Mononuclear cell (primary cell): ENCODE results near the gene FAM163A. TPM values are rescaled to one million over a fixed set of nuclear protein-coding genes. Genes with fewer than 3 reads are reported as not detected.

Experiments
- H3K27me3 ChIP-seq: 2 replicates; pipeline ENCODE4 v1.6.0; 2011; ENCODE audit warnings: low read length, control low read depth; ENCODE audit not compliant: insufficient read depth
- H3K4me1 ChIP-seq: 2 replicates; pipeline ENCODE4 v1.5.1; 2011; ENCODE audit warnings: mild to moderate bottlenecking, low read length, control low read depth; ENCODE audit not compliant: insufficient read depth
- H3K4me3 ChIP-seq: 2 replicates; pipeline ENCODE4 v1.5.1; 2011; ENCODE audit warnings: mild to moderate bottlenecking, low read length, moderate library complexity
- H3K9me3 ChIP-seq: 2 replicates; pipeline ENCODE4 v1.5.1; 2011; ENCODE audit warnings: low read depth, mild to moderate bottlenecking, control low read depth, low read length
- total RNA-seq: library from RNA; depleted of rRNA; stranded (reverse); fragments of >200 nt; gene quantifications from one replicate; pipeline ENCODE4 v1.2.3, GENCODE V29; 2012

FAM163A gene
- total RNA-seq, 1 donor, result 0.21 TPM

GRCh38 chr1:179812501-179813292 is 69.6 kb downstream of the FAM163A start:
- no peak overlapping the region for H3K4me3 ChIP-seq
- H3K4me1 ChIP-seq, result peaks cover 16% of the 10 kb centered on the region
- H3K27me3 ChIP-seq, result no peaks in the 10 kb centered on the region
- H3K9me3 ChIP-seq, result no peaks in the 10 kb centered on the region

GRCh38 chr1:179813626-179814545 is 70.8 kb downstream of the FAM163A start:
- Histone ChIP-seq H3K4me1 (peaks cover 16% of the 10 kb centered on the region), H3K9me3 (no peaks in the 10 kb centered on the region), H3K27me3 (no peaks in the 10 kb centered on the region), H3K4me3 (no peak overlapping the region)

- no peaks in the 10 kb centered on the region for H3K27me3 ChIP-seq
- no peaks in the 10 kb centered on the region for H3K9me3 ChIP-seq
- peaks cover 16% of the 10 kb centered on the region for H3K4me1 ChIP-seq
- peak overlapping the region; percentile 43 for H3K4me3 ChIP-seq
Measured at GRCh38 chr1:179814546-179814838, 71.4 kb downstream of the FAM163A start.

- Histone ChIP-seq H3K27me3 (no peaks in the 10 kb centered on the region), H3K4me3 (no peak overlapping the region), H3K9me3 (no peaks in the 10 kb centered on the region), H3K4me1 (peaks cover 16% of the 10 kb centered on the region)
Measured at GRCh38 chr1:179815641-179816040, 72.5 kb downstream of the FAM163A start.

- Histone ChIP-seq H3K9me3 (no peaks in the 10 kb centered on the region), H3K27me3 (no peaks in the 10 kb centered on the region), H3K4me1 (peaks cover 16% of the 10 kb centered on the region), H3K4me3 (no peak overlapping the region)
Measured at GRCh38 chr1:179816196-179816960, 73.3 kb downstream of the FAM163A start.

- Histone ChIP-seq H3K9me3 (no peaks in the 10 kb centered on the region), H3K27me3 (no peaks in the 10 kb centered on the region), H3K4me3 (no peak overlapping the region), H3K4me1 (peaks cover 16% of the 10 kb centered on the region)
Measured at GRCh38 chr1:179817056-179817455, 74.0 kb downstream of the FAM163A start.

GRCh38 chr1:179817789-179818188 is 74.7 kb downstream of the FAM163A start:
- H3K9me3 ChIP-seq, result no peaks in the 10 kb centered on the region
- no peak overlapping the region for H3K4me3 ChIP-seq
- no peaks in the 10 kb centered on the region for H3K27me3 ChIP-seq
- H3K4me1 ChIP-seq, result peaks cover 16% of the 10 kb centered on the region

GRCh38 chr1:179818260-179818659 is 75.2 kb downstream of the FAM163A start:
- H3K4me1 ChIP-seq, result peaks cover 16% of the 10 kb centered on the region
- no peaks in the 10 kb centered on the region for H3K27me3 ChIP-seq

GRCh38 chr1:179818743-179819173 is 75.7 kb downstream of the FAM163A start:
- no peaks in the 10 kb centered on the region for H3K27me3 ChIP-seq
- H3K9me3 ChIP-seq, result no peaks in the 10 kb centered on the region
- H3K4me1 ChIP-seq, result peaks cover 16% of the 10 kb centered on the region
- no peak overlapping the region for H3K4me3 ChIP-seq

More at GRCh38 chr1:179818260-179818659, 75.2 kb downstream of the FAM163A start:
- no peaks in the 10 kb centered on the region for H3K9me3 ChIP-seq
- H3K4me3 ChIP-seq, result no peak overlapping the region

GRCh38 chr1:179820226-179820970 is 77.3 kb downstream of the FAM163A start:
- peaks cover 9% of the 10 kb centered on the region for H3K4me1 ChIP-seq
- H3K4me3 ChIP-seq, result no peak overlapping the region
- H3K27me3 ChIP-seq, result no peaks in the 10 kb centered on the region
- no peaks in the 10 kb centered on the region for H3K9me3 ChIP-seq

GRCh38 chr1:179821524-179821923 is 78.4 kb downstream of the FAM163A start:
- H3K9me3 ChIP-seq, result no peaks in the 10 kb centered on the region
- H3K4me3 ChIP-seq, result no peak overlapping the region

GRCh38 chr1:179822065-179822464 is 79.0 kb downstream of the FAM163A start:
- H3K4me3 ChIP-seq, result no peak overlapping the region
- no peaks in the 10 kb centered on the region for H3K9me3 ChIP-seq
- H3K4me1 ChIP-seq, result peaks cover 4% of the 10 kb centered on the region
- no peaks in the 10 kb centered on the region for H3K27me3 ChIP-seq

More at GRCh38 chr1:179821524-179821923, 78.4 kb downstream of the FAM163A start:
- peaks cover 4% of the 10 kb centered on the region for H3K4me1 ChIP-seq
- no peaks in the 10 kb centered on the region for H3K27me3 ChIP-seq

- Histone ChIP-seq H3K4me3 (no peak overlapping the region), H3K4me1 (peaks cover 4% of the 10 kb centered on the region), H3K27me3 (no peaks in the 10 kb centered on the region), H3K9me3 (no peaks in the 10 kb centered on the region)
Measured at GRCh38 chr1:179823693-179824092, 80.6 kb downstream of the FAM163A start.

- H3K4me3 ChIP-seq, result no peak overlapping the region
- peaks cover 4% of the 10 kb centered on the region for H3K4me1 ChIP-seq
- H3K27me3 ChIP-seq, result no peaks in the 10 kb centered on the region
- H3K9me3 ChIP-seq, result no peaks in the 10 kb centered on the region
Measured at GRCh38 chr1:179824265-179824664, 81.2 kb downstream of the FAM163A start.
